GM19238 (cell line): ENCODE results near the gene SGCD.
A peak's percentile ranks its signal among the peaks of the same experiment; 100 is the strongest.

Source experiments
- DNase-seq: peaks from one replicate; pipeline ENCODE4 v3.0.0; 2011; ENCODE audit warnings: low spot score; ENCODE audit not compliant: insufficient read length

SGCD gene

DNA sequence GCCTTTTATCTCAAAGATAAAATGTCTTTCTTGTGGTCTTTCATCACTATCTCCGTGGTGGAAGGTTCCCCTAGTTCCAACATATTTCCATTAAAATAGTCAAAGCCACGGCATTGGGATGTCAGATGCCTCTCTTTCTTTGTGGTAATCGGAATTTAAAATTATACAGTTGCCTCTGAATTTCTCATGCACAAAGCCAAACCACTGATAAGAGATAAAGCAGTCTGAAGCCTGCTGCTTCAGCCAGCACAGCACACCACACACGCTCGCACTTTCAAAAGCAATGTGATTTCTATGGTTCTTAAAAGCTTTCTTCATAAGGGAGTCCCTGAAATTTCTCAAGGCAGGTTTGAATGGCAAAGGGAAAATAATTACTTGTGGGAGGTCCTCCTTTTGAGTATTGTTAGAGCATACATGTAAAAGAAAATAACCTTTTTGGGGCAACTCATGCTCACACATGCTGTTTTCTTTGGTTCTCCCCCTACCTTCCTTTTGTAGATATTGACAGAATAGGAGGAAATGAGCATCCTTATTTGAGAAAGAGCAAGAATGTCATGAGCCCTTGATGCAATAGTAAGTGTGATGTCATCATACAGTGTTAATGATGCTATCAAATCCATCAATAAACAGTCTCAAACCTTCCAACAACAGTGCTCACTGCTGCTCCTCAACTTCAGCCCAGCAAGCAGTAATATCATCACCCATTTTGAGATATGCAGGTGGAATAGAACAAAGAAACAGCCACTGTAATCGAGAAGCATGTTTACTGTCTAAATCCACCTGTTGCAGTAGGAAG is 437.4 kb downstream of the SGCD start:
- no peak for DNase-seq

DNA sequence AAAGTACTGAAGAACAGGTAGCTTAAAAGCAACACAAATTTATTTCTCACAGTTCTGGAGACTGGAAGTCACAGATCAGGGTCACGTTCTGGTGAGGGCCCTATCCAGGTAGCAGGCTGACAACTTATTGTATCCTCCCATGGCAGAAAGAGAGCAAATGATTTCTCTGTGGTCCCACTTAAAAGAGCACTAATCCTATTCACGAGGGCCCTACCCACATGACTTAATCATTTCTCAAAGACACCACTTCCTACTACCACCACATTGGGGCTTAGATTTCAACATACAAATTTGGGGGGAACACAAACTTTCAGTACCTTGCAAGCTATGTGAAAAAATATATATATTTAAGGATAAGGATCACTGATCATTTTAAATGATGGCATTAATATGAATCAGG is 447.3 kb downstream of the SGCD start:
- no peak for DNase-seq

DNA sequence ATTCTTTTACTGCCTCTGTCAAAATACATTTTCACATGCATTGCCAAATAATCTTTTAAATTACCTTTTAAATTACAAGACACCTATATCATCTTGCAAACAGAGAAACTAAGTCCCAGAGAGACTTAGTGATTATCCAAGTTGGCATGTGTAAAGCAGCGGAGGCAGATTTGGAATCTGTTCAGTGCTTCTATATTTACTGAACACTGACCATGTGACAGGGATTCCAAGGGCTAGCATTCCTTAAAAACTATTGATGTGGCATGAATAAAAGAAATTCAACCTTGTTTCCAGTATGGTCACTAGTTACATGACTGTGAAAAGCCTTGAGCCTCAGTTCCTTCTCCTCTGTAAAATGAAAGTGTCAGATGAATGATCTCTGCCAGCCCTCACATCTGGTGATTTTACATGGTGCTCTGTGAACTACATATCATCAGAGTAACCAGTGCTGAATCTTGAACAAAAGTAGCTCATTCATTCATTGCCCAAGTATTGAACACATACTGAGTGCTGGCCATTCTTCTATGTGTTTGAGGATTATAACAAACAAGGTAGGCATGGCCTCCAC is 451.3 kb downstream of the SGCD start:
- DNase-seq: no peak

DNA sequence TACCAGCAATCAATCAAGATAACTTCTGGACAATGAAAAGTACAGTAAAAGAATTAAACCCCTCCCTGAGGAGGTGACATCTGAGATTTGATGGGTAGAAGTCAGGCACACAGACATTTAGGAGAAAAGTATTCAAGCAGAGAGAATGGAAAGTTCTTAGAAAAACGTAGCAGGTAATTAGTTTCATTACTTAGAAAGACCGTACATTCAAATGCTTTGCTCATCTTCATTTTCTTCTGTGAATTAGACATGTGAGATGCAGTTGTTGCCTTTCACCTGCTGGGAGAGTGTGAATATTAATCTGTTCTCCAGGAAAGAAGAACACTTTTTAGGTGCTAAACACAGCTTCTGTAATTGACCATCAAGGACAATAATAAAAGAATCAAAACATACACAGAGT is 451.8 kb downstream of the SGCD start:
- no peak for DNase-seq

DNA sequence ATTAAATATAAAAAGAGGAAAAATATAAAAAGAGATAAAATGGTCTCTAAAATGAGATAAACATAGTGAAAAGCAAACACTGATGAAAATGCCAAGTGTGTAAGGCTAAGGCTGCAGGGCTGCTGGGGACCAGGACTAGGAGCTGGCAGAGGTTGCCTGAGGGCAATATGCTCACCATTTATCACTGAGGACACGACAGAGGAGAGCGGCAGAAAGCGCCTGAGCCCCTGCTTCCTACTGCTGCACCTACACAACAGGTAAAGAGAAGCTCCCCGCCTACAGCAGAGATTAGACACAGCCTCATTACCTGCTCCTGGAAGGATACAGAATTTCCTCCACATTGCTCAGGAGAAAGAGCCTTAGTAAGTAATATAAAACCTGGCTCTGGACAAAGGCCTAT is 452.5 kb downstream of the SGCD start:
- no peak for DNase-seq

DNA sequence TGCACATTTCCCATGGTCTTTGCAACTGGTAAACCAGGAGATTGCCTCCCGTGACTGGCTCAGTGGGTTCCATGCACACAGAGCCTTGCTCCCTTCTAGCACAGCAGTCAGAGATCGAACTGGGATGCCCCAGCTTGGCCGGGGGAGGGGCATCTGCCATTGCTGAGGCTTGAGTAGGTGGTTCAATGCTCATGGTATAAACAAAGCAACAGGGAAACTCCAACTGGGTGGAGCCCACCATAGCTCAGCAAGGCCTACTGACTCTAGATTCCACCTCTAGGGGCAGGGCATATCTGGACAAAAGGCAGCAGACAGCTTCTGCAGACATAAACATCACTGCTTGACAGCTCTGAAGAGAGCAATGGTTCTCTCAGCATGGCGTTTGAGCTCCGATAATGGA is 456.1 kb downstream of the SGCD start:
- no peak for DNase-seq

DNA sequence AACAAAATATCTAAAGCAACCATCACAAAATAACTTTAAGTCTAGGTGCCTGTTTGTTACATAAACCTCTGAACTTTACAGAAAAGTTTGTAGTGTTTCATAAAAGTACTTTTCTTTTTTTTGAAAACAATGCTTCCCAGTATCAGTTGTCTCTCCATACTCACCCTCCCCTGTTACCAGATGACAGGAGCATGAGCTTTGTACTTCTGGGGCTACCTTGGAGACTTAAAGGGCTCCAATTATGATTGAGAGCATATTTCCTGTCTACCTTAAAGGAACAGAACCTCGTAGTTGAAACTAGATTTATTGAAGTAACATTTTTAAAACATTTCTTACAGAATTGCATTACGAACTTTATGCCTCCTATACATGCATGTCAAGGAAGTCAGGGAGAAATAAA is 467.7 kb downstream of the SGCD start:
- no peak for DNase-seq

DNA sequence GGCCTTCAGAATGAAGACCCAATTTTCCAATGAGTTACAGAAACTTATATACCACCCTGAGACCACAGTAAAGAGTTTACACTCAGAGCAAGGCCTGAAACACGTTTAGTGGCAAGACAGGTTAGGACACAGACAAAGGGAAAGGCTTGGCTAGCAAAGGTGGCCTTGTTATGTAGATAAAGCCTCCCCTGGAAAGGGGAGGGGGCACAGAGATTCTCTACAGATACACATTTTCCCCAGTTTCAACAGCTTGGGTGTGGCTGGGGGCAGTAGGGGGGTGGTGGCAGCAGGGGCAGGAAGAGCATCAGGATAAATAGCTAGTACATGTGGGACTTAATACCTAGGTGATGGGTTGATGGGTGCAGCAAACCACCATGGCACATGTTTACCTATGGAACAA is 471.2 kb downstream of the SGCD start:
- DNase-seq: no peak

DNA sequence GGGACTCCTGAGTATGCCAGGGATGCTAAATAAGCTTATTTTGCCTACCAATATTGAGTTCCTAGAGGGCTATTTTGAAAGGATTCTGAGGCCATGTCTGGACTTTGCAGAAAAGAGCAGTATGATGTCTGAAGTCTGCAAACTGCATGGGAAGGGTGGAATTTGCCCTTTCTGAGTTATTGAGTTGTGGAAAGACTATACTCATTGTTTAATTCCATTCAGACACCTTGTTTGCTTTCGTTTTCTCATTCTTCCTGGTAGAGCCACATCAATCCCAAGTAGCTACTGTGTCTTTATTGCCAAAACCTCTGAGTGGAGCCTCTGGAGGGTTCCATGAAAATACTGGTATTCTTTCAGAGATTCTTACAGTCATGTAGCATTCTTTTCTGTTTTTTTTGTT is 472.2 kb downstream of the SGCD start:
- no peak for DNase-seq

DNA sequence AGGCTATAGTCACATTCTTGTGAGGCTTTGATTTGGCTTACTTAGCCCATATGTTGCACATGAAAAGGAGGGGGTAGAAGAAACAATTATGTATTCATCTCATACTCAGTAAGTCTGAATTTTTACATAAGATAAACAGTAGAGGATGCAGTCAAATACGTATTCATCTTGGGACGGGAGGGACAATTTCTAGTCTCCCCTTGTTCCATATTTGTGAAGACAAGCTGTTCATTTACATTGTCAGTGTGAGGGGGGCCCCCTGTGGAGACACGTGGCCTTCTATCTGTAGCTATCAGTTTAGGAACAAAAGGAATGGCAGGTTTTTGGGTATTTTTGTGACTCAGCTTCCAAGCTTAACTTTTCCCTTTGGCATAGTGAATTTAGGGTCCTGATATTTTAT is 474.0 kb downstream of the SGCD start:
- no peak for DNase-seq

DNA sequence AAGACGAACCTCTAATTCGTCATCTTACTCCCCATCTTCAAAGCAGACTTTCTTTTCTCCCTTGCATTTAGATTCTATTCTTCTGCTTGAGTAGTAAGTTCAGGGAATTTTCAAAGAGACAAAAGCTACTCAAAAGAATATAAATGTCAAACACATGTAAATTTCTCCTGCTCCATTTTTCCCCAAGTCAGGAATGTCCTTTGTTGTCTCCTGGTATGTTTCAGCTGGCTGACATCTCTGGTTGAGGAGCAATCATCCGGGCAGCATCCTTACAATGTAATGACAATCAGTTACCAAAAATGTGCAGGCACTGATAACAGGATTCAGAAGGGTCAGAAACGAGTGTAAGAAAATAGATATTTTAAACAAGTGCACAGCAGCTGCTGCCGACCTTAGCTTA is 475.5 kb downstream of the SGCD start:
- DNase-seq: no peak

DNA sequence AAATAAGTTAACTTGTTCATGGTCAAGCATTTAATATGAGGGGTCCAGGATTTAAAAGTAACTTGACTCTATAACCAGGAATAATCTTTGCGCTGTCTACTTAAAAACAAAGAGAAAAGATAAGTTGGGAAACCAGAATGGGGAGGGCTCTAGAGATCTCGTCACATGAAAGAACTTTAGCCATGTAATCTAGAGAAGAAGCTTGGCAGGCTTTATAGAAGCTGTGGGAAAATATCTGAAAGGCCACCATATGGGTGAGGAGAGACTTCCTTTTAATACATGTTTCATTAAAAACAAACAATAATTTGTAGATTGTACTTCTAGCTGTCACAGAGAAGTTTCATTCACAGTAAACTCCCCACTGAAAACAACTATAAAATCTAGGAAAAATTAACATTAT is 476.4 kb downstream of the SGCD start:
- no peak for DNase-seq

DNA sequence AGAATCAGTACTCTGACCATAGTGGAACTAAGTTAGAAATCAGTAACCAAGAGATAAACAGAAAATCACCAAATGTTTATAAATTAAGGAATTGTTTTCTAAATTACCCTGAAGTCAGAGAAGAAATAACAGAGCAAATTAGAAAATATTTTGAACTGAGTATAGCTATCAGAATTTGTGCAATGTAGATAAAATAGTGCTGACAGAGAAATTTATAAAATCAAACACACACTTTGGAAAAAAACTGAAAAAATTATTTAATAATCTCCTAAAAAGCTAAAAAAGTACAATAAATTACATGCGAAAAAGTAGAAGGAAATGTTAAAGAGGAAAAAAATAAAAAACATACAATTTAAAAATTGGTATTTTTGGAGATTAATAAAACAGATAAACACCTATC is 486.0 kb downstream of the SGCD start:
- no peak for DNase-seq

DNA sequence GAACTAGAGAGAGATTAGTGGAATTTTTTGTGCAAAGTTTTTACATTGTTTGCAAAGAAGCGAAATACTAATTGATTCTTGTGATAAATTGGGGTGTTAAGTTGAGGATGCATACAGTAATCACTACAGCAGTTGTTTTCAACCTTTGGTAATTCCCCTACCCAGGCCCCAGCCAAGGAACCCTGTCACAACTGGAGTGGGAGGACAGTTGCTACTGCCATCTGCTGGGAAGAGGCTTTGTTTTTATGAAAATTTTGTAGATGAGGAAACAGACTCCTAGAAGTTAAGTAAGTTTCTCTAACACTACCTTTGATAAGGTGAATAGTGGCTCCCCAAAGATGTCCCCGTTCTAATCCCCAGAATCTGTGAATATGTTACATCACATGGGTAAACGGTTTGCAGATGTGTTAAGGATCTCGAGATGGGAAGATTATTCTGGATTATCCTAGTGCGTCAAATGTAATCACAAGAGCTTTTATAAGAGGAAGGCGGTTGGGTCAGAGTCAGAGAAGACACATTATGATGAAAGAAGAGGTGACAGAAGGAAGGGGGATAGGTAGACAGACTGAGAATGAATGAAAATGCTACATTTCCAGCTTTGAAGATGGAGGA is 489.1 kb downstream of the SGCD start:
- peak; percentile 23 for DNase-seq
